HG03175 (cell line): Measurements from ENCODE around the gene PDGFC.
"Not testable (repeated sequence)": the region's sequence is repeated elsewhere in the genome, so short reads cannot be mapped to it uniquely, and the experiment has no call there.

Experiments
- ATAC-seq: cut with Tn5 transposase; IDR thresholded peaks from one replicate; pipeline ENCODE4 v1.9.1; 2021; ENCODE audit warnings: mild to moderate bottlenecking, moderate library complexity; ENCODE audit not compliant: unreplicated experiment

PDGFC gene

GRCh38 chr4:156913234-156913633 is 58.4 kb downstream of the PDGFC start:
- no peak for ATAC-seq

- no peak for ATAC-seq
These were observed 62.6 kb downstream of the PDGFC start for GRCh38 chr4:156909010-156909409.

GRCh38 chr4:156906325-156906724 is 65.3 kb downstream of the PDGFC start:
- ATAC-seq: no peak

GRCh38 chr4:156901871-156902270 is 69.7 kb downstream of the PDGFC start:
- ATAC-seq: no peak

- no peak for ATAC-seq
These were observed 73.1 kb downstream of the PDGFC start for GRCh38 chr4:156898373-156899117.

- ATAC-seq: no peak
These were observed 75.1 kb downstream of the PDGFC start for GRCh38 chr4:156896527-156896926.

GRCh38 chr4:156894234-156894633 is 77.4 kb downstream of the PDGFC start:
- ATAC-seq: no peak

- no peak for ATAC-seq
These were observed 78.8 kb downstream of the PDGFC start for GRCh38 chr4:156892805-156893204.

- no peak for ATAC-seq
These were observed 81.7 kb downstream of the PDGFC start for GRCh38 chr4:156889616-156890594.

GRCh38 chr4:156888762-156889161 is 82.8 kb downstream of the PDGFC start:
- ATAC-seq: no peak

- ATAC-seq: no peak
These were observed 85.1 kb downstream of the PDGFC start for GRCh38 chr4:156886481-156886880.

- ATAC-seq: no peak
These were observed 86.2 kb downstream of the PDGFC start for GRCh38 chr4:156885374-156885773.

- no peak for ATAC-seq
These were observed 87.4 kb downstream of the PDGFC start for GRCh38 chr4:156884183-156884582.

GRCh38 chr4:156875704-156876103 is 95.9 kb downstream of the PDGFC start:
- no peak for ATAC-seq

GRCh38 chr4:156875055-156875454 is 96.5 kb downstream of the PDGFC start:
- ATAC-seq: no peak

- no peak for ATAC-seq
These were observed 97.8 kb downstream of the PDGFC start for GRCh38 chr4:156873799-156874198.

- no peak for ATAC-seq
These were observed 100.7 kb downstream of the PDGFC start for GRCh38 chr4:156870861-156871260.

- no peak for ATAC-seq
These were observed 101.5 kb downstream of the PDGFC start for GRCh38 chr4:156870131-156870530.

- ATAC-seq: not testable (repeated sequence)
These were observed 105.5 kb downstream of the PDGFC start for GRCh38 chr4:156866088-156866487.

GRCh38 chr4:156865451-156865850 is 106.1 kb downstream of the PDGFC start:
- ATAC-seq: no peak

GRCh38 chr4:156858071-156858470 is 113.5 kb downstream of the PDGFC start:
- ATAC-seq: no peak

- ATAC-seq: no peak
These were observed 132.8 kb downstream of the PDGFC start for GRCh38 chr4:156838761-156839160.
